GM18511 (cell line): ENCODE results near the gene TMEM271.
"Not testable (repeated sequence)": the region's sequence is repeated elsewhere in the genome, so short reads cannot be mapped to it uniquely, and the experiment has no call there.

ENCODE experiments used
- ATAC-seq: cut with Tn5 transposase; IDR thresholded peaks from one replicate; pipeline ENCODE4 v1.9.1; 2021; ENCODE audit warnings: mild to moderate bottlenecking, moderate library complexity; ENCODE audit not compliant: unreplicated experiment

Gene TMEM271

GRCh38 chr4:610411-611261 is 34.5 kb upstream of the TMEM271 start:
- no peak for ATAC-seq

GRCh38 chr4:609400-610050 is 33.4 kb upstream of the TMEM271 start:
- no peak for ATAC-seq

- ATAC-seq = no peak
Observed at GRCh38 chr4:608236-608635, 32.1 kb upstream of the TMEM271 start.

- ATAC-seq = no peak
Observed at GRCh38 chr4:605702-606425, 29.8 kb upstream of the TMEM271 start.

DNA sequence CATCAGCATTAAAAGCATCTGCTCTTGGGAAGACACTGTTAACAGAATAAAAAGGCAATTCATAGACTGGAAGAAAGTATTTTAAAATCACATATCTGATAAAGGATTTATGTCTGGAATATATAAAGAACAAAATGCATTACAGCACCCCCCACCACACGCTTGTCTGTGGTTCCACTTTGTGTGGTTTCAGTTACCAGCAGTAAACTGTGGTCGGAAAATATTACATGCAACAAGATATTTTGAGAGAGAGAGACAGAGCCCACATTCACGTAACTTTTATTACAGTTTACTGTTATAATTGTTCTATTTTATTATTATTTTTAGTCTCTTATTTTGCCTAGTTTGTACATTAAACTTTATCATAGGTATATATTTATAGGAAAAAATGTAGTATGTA is 28.0 kb upstream of the TMEM271 start:
- no peak for ATAC-seq

DNA sequence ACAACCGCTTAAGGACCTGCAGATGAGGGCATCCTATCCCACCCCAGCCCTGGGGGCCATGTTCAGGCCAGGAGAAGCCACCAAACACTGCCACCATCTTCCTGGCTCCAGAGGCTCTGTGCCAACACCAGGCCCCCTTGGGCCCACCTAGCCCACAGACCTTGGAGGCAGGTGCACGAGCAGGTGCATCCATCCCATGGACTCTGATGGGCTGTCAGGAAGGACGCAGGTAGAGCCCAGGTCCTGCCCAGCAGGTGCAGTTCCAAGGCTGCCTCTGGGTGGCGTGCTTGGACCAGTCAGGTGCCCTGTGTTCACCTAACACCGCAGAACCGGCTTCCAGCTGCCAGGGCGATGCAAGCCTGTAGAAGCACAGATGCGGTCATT is 26.5 kb upstream of the TMEM271 start:
- ATAC-seq = no peak

DNA sequence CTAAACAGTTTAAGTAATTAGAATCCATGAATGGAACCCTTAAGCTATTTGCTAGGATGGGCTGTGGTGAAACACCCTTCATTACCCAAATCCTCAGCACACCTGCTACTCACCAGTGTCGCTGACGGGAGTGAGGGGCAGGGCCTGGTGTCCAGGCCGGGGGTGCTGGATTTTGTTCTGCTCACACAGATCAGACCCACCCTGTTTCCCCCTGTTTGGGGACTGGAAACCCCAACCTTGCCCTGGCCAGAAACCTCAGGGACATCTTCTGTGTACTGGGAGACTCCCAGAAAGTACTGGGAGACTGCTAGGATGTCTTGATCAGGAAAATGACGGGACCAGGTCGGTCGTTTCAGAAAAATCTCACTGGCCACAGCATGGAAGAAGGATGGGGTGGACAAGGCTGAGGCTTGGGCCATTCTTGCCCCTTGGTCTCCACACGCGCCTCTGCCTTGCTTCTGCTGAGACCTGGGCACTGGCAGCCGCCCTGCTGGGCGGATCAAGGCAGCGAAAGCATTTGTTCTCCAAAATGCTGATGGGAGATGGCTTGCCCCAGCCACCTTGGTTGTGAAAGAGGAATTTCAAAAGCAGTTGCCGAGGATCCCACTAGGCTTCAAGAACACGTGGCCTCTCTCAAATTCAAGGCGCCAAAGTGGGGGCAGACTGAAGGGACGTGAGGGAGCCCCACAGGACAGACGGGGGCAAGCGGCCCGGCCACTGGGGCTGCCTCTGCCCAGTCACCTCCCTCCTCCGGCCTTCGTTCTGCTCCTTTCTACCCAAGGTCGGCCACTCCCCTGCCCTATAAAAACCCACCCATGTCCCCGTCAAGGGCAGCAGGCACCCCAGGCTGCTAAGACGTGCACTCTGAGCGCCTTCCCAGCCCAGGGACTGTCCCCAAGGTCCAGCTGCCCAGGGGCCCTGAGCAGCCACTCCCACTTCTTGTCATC is 25.8 kb upstream of the TMEM271 start:
- ATAC-seq = no peak

GRCh38 chr4:600850-601515 is 24.9 kb upstream of the TMEM271 start:
- ATAC-seq = no peak

- ATAC-seq = no peak
Observed at GRCh38 chr4:600166-600565, 24.1 kb upstream of the TMEM271 start.

GRCh38 chr4:598925-599324 is 22.8 kb upstream of the TMEM271 start:
- ATAC-seq = no peak

DNA sequence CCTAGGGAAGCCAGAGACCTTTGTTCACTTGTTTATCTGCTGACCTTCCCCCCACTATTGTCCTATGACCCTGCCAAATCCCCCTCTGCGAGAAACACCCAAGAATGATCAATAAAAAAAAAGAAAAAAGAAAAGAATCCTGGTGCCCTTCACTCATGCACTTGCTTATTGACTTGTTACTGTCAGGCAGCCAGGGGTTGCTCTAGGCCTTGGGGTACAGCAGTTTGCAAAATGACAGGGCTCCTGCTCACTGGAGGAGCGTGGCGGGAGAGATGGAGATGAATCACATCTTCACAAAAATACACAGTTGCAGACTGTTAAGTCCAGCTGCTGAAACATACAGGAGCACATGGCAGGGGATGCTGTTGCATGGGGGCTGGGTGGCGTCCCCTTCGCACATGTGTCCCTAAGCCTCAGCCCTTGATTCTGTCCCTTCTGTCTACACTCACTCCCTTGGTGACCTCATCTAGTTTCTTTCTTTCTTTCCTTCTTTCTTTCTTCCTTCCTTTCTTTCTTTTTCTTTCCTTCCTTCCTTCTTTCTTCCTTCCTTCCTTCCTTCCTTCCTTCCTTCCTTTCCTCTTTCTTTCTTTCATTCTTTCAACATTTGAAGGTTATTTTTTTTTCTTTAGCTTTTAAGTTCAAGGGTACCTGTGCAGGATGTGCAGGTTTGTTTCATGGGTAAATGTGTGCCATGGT is 16.9 kb upstream of the TMEM271 start:
- no peak for ATAC-seq

DNA sequence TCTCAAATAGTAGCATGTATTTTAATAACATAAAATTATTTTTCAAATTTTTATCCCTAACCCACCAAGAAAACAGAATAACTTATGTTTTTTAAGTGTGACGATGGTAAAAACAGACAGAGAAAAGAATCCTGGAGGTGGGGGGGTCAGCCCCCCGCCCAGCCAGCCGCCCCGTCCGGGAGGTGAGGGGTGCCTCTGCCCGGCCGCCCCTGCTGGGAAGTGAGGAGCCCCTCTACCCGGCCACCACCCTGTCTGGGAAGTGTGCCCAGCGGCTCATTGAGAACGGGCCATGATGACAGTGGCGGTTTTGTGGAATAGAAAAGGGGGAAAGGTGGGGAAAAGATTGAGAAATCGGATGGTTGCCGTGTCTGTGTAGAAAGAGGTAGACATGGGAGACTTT is 16.1 kb upstream of the TMEM271 start:
- not testable (repeated sequence) for ATAC-seq

DNA sequence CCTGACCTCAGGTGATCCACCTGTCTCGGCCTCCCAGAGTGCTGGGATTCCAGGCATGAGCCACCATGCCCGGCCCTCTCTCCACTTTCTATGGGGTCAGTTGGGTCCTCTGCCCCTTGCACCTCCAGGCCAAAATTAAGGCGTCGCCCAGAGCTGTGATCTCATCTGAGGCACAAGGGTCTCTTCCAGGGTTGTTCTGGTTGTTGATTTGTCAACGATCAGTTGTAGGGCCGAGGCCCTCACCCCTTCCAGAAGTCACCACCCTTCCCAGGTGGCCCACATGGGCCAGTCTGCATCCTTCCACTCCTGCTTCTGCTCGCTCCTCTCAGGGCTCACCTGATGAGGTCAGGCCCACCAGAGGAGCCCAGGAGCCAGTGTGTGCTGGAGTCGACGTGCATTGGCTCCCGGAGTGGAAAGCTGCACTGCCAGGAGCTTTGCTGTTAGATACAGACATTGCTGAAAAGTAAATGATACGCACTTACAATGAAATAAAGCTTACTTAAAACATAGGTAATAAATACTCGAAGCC is 14.3 kb upstream of the TMEM271 start:
- ATAC-seq = no peak

DNA sequence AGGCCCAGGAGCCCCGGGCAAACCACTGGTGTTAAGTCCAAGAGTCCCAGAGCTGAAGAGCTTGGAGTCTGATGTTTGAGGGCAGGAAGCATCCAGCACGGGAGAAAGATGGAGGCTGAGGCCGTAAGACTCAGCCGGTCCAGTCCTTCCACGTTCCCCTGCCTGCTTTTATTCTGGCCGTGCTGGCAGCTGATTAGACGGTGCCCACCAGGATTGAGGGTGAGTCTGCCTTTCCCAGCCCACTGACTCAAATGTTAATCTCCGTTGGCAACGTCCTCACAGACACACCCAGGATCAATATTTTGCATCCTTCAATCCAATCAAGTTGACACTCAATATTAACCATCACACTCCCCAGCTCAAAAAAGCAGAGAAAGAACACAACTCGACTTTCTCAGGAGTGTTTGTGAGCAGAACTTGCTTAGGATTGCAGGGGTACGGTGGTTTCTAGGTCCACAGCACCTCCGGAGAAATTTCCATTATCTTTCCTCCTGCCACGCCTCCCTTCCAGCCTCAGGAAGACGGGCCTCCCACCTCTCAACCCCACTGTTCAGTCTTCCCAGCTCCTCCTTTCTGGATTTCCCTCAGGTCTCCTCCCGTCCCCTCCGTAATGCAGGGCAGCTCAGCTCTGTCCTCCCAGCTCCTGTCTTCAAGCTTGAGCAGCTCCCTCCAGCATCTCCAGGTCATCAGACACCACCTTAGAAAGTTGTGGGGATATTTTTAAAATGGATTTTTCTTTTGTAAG is 13.3 kb upstream of the TMEM271 start:
- no peak for ATAC-seq

GRCh38 chr4:588351-588849 is 12.3 kb upstream of the TMEM271 start:
- no peak for ATAC-seq

DNA sequence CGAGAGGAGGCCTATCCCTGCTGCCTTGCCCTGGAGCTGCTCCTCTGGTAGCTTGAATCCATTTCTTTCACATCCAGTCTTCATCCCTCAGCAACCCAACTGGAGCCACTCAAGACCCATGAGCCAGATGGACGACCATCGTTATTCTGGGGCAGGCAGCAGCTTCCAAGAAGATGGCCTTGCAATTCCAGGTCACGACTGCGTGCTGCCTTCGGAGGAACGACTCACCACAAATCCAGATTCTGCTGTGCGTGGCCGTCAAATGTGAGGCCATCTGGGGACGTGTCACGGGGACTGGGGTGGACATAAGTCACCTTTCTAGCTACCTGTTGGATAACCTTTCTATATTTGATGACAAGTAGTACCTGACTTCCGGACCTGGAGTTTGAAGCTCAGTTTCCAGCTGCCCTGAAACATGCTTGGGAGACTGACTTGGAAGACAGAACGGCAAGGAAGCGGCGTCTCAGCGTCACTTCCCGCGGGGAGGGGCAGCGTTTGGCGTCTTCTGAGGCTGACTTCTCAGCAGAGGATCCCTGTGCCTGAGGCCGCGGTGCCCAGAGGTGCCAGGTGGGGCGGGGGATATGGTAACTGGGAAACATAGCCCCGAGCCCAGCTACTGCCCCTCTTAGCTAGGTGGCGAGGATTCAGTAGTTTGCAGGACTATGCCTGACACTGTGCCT is 11.7 kb upstream of the TMEM271 start:
- ATAC-seq = no peak

DNA sequence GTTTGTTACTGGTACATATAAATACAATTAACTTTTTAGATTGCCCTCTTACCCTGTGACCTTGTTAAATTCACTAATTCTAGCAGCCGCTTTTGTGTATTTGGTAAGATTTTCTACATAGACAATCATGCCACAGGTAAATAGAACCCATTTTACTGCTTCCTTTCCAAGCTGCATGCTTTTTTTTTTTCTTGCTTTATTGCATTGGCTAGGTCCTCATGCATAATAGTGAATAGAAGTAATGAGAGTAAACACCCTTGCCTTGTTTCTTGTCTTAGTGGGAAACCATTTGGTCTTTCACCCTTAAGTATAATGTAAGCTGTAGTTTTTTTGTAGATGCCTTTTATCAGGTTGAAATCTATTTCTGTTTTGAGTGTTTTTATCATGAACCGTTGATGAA is 7.7 kb upstream of the TMEM271 start:
- no peak for ATAC-seq
